Right ventricle myocardium superior (tissue), 1 donor: Measurements from ENCODE around the gene WDR91. TPM values are rescaled to one million over a fixed set of nuclear protein-coding genes. Genes with fewer than 3 reads are reported as not detected.

Source experiments
- ATAC-seq: fragments of 200-7000 bp; cut with Tn5 transposase; one replicate; pipeline ENCODE4 v1.9.1; 2020; ENCODE audit warnings: mild to moderate bottlenecking; ENCODE audit not compliant: poor library complexity
- DNase-seq: peaks from one replicate; pipeline ENCODE4 v3.0.0-alpha.2; 2020
- intact Hi-C: fragments of 100-400 bp; cut with DNase I; formaldehyde crosslinking; loops from one replicate; pipeline ENCODE4 v1.11.2; 2022
- long read RNA-seq: library from polyadenylated mRNA; unstranded; transcript quantifications from one replicate; pipeline ENCODE4 v2.0.0, GENCODE V29; 2021
- total RNA-seq: library from RNA; stranded (reverse); fragmentation: NEBNext Ultra II Directional; extraction: Animal tissue kit (Norgen Biotek cat#: 25700); gene quantifications from one replicate; pipeline ENCODE4 v1.2.1, GENCODE V29; 2021
- donor health status: DM: no; HTN: yes; CAD: no; lungs with severe emphysema.

Gene WDR91
- total RNA-seq = 5.1 TPM
- long read RNA-seq, full-length matches to known transcripts = 8 of 14 reads
- long read RNA-seq, partial matches to known transcripts = 5 of 14 reads
- long read RNA-seq, other reads (novel, unspliced or antisense) = 1 of 14 reads

DNA sequence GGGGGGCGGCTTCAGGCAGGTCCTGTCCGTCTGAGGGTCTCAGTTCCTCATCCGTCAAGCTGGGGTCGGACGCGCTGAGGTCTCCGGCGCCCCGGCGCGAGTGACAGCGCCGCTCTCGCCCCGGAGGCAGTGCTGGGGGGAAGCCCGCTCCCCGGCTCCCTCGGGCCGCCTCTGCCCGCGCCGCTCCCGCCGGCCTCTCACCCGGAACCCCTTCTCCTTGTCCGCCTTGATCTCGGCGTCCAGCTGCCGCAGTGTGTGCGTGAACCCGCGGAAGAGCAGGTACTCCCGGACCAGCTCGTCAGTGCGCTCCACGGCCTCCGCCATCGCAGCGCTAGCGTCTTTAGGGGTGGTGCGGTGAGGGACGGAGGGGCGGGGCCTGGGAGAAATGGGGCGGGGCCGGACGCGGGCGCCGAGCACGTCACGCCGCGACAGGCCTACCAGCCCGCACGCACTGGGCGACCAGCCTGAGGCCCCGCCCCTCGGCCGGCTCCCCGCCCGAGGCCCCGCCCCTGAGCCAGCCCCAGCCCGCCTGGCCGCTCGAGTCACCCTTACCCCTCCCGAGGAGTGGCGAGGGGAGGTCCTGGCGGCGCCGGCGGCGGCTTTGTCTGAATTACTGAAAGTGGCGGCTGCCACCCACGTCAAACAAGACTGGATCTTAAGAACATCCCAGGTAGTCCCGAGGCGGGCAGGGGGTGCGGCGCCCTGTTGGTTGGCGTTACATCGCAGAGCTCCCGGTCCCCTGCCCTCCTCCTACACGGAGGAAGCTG, at the start of gene WDR91:
TSS of gene WDR91 (minus strand) at position 348 of the 767 bp plus-strand sequence. CDS start at position 324, 24 bp downstream.
- intact Hi-C loops = no loop called here
- peak; percentile 98 for ATAC-seq
- peak; percentile 97 for DNase-seq

DNA sequence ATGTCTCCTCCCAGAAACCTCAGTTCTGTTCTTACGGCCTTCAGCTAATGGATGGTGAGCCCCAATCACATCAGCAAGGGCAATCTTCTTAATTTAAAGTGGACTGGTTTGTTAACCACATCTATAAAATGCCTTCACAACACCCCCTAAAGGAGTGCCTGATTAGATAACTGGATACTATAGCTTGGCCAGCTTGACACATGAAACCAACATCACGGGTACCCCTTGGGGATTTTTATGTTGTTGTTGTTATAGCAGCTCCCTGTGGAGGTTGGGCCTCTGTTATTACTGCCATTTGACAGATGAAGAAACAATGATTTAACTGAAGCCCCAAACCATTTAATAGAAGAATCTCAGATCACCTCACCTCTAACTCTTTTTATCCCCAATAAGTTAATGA, 49.1 kb upstream of the WDR91 start:
- intact Hi-C loops = no loop called here
- ATAC-seq (peak; percentile 18), DNase-seq (no peak)

DNA sequence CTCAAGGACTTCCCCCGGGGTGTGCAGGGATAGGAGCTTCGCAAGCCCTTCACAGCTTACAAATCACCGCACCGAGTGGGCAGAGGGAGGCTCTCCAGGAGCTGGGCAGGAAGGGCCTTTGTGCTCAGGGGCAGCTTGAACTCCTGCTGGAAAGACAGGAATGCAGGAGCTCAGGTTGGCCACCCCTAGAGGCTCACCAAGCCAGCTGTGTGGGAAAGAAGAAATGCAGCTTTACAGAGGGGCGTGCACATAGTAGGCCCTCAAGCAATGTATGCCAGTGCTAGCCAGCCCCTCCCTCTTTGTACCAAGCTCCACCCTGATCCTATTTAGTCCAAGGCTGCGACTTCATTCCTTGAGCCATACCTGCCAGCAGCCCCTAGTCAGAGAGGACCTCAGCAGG, 48.4 kb upstream of the WDR91 start:
- intact Hi-C loops = no loop called here
- ATAC-seq (no peak), DNase-seq (no peak)

DNA sequence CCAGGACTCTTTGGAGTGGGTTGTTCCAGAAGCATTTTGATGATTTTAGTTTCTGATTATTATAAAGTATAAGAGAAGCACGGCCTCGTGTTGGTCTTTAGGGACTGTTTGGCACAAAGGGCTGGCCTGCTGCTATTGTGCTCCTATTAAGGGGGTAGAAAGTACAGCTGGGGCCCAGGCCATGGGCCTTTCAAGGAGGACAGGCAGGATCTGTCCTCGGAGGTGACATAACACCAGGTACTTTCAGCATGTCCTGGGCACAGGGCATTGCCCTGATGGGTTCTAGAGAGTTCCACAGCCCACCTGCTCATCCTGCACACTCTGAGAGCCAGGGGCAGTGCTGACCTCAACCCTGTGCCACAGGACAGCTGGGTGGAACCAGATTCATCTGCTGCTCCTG, 47.3 kb upstream of the WDR91 start:
- DNase-seq = no peak

DNA sequence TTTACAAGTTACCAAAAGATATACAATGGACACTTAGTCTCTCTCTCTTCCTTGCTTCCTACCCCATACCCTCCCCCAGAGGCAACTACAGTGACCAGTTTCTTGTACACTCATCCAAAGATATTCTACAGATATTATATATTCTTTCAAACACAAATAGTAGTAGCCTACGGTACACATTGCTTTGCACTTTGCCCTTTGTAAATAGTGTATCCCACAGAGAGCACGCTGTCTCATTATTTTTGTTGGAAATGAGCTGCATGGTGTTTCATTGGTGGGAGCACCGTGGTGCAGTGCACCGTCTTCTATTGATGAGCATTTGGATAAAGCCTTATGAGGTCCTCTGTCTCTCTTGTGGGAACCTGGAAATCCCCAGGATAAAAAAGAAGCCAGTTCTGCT, 46.5 kb upstream of the WDR91 start:
- intact Hi-C loops = no loop called here
- ATAC-seq (no peak), DNase-seq (no peak)

More for the DNA sequence above, 47.3 kb upstream of the WDR91 start:
- intact Hi-C loops = no loop called here
- ATAC-seq = no peak

DNA sequence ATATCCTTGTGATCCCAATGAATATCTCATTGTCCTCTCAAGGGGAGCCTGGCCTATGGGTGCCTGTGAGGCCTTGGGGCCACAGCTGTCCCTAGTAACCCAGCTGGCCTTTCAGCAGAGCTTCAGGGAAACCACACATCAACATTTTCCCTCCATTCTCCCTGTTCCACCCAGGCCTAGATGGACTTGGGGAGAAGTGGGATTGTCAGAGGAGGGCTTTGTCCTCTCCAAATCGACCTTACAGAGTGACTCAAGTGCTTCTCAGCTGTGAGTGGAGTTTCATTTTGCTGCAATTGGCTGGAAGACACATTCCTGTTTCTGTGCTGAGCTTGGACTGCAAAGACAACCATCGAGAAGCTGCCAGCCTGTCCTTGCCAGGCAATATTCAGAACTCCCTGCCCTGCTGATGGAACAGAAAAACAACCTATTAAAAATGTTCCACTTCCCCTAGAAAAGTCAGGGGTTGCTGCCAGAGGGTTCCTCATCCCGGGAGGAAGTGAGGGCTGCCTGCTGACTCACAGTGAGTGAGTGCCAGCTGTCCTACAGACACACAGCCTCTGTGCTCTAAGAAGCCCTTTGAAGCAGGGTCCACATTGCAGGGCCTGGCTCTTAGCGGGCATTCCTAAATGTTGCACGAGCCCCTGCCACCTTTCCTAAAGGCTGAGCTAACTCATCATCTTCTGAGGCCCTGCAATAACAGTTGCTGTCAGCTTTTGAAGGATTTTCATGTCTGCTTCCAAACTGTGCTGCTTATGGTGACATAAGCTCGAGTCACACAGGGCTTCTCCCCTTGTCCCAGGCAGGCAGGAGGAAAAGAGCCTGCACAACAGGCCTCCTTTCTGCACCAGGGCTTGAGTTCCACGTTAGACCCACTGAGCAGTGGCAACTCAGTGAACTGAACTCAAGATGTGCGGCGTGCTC, 42.8 kb upstream of the WDR91 start:
- intact Hi-C loops = no loop called here
- DNase-seq (peak; percentile 80), ATAC-seq (peak; percentile 89)

DNA sequence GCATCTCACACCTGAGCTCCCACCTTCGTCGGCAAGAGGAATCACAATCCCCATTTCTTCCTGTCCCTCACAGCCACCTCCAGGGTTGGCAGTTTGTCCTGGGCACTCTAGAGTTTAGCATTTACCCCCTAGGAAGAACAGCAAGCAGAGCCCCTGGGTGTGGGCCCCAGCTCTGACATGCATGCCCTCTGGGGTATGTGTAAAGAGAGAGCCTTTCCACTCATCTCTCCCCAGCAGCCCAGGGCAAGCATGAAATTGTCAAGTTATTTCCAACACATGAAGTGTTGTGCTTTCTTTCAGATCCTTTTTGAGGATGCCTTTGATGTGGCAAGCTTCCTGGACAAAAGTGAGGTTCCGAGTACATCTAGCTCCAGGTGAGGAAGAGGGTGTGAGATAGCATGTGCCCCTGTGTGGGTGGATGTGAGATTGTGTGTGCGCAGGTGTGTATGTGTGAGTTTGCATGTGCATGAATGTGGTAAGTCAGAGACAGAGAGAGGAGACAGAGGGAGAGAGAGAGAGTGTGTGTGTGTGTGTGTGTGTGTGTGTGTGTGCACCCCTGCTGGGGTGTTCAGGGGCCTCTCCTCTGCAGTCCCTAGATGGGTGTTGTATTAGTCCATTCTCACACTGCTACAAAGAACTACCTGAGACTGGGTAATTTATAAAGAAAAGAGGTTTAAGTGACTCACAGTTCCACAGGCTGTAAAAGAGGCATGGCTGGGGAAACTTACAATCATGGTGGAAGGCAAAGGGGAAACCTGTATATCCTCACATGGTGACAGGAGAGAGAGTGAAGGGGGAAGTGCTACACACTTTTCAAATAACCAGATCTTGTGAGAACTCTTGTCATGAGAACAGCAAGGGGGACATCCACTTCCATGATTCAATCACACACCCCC, 40.4 kb upstream of the WDR91 start:
- ATAC-seq (no peak), DNase-seq (no peak)
- intact Hi-C loops = no loop called here

DNA sequence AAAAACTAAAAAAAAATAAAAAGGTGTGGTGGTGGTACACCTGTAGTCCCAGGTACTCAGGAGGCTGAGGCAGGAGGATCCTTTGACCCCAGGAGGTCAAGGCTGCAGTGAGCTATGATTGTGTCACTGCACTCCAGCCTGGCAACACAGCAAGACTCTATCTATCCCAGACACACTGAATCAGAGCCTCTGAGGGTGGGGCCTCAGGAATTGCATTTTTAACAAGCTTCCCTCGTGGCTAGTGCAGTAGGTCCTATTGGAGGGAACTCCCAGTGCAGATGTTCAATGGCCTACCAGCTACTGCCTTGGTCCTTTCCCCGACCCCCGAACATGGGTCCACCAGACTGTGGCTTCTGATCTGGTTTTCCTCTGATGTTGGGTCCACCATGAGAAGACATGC, 37.2 kb upstream of the WDR91 start:
- DNase-seq = no peak
- intact Hi-C loops = no loop called here

DNA sequence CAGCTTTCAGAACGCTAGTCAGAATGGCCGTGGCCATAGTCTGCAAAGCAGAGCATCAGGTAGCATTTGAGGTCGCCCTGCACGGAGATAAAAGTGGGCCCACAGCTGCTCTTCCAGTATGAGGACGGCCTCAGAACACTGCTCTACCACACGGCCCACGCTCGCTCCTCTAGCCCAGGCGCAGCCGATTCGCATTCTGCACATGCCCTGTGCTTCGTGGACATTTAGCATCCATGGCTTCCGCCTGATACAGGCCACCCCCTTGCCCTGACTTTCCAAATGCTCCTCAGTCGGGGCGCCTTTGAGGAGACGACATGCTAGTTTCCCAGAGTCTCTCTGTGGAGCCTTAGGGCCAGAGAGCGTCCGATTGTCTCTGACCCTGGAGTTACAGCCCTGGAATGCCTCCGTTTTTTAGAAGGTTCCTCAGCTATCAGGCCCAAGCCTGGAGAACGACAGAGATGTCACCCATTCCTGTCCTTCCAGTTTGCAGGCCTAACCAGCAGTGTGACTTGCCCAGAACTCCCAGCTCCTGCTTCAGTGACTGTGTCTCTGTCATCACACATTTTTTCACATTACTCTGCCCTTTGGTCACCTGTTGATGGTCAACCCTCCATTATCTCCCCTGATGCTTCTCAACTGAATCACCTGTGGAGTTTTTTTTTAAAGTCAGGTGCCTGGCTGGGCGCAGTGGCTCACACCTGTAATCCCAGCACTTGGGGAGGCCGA, 36.6 kb upstream of the WDR91 start:
- intact Hi-C loops = no loop called here
- no peak for DNase-seq
- ATAC-seq = no peak

More for the DNA sequence above, 37.2 kb upstream of the WDR91 start:
- no peak for ATAC-seq

DNA sequence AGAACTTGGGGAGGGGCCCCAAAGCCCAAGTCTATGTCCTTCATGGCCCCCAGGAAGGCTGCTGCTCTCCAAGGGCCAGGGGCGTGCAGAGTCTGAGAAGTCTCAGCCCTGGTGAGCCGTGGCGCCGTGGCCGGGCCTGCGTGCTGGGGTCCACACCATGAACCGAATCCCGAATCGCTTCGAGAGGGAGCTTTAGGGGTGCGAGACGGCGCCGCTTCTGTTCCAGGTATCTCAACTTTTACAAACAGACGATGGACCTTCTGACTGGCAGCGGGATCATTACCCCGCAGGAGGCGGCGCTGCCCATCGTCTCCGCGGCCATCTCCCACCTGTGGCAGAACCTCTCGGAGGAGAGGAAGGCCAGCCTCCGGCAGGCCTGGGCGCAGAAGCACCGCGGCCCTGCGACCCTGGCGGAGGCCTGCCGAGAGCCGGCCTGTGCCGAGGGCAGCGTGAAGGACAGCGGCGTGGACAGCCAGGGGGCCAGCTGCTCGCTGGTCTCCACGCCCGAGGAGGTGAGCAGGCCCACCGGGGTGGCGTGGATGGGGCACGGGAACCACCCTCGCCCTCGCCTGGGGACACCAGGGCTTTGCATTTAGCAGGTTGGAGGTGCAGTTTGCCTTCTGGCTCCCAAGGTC, 35.0 kb upstream of the WDR91 start:
- intact Hi-C loops = no loop called here
- ATAC-seq = no peak
- DNase-seq = no peak

DNA sequence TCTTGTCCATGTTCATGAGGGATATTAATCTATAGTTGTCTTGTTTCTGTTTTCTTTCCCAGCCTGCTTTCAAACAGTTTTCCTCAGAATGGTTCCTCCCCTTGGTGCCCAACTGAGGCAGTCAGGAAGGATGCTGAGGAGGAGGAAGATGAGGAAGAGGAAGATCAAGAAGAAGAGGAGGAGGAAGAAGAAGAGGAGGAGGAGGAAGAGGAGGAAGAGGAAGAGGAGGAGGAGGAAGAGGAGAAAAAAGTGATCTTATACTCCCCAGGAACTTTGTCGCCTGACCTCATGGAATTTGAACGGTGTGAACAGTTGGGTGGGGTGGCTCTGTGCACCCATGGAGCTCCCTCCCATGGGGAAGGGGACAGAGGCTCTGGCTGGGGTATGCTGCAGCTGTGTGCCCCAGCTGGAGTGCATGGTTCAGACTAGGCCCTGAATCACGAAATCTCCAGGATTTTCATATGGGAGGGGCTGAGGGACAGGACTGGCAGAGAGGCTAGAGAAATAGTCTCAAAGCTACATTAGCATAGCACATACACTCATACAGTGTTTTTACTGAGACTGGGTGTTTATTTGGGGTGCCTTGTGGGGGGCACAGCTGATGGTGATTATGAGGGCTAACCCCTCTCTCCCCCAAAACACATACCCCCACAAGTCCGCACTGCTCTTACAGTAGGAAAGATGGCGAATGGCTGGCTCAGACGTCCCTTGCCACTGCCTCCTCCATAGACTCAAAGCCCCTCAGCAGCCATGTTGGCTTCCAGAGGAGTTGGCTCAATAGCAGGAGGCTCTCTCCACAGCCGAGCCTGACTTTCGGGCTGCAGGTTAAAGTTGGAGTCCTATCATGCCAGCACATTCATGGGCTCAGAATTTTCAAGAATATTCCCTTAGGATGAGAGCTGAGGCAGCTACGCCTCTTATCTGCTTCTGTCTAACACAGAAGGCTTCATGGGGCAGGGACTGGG, 34.2 kb upstream of the WDR91 start:
- ATAC-seq = no peak
- DNase-seq = no peak
- intact Hi-C loops = no loop called here

DNA sequence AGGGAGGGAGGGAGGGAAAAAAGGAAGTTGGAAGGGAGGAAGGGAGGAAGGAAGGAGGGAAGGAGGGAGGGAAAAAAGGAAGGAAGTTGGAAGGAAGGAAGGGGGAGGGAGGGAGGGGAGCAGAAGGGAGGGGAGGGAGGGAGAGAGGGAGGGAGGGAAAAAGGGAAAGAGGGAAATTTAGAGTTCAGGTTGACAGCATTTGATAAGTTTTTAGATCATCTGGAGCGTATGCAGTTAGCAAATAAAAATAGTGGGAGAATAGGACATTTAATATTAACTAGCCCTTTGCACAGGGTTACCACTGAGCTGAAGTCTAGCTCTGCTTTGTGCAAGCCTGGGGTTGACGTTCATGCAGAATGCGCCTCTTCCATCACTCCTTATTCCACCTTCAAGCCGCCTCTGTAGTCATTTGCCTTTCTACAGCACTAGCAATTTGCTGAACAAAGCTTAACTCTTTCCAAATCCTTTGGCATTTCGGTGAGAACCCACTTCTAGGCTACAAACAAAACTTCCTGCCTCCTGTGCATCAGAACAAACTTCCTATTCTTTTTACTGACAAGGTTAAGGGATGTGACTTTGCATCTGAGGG, 30.9 kb upstream of the WDR91 start:
- DNase-seq = no peak
- ATAC-seq = no peak
- intact Hi-C loops = no loop called here

DNA sequence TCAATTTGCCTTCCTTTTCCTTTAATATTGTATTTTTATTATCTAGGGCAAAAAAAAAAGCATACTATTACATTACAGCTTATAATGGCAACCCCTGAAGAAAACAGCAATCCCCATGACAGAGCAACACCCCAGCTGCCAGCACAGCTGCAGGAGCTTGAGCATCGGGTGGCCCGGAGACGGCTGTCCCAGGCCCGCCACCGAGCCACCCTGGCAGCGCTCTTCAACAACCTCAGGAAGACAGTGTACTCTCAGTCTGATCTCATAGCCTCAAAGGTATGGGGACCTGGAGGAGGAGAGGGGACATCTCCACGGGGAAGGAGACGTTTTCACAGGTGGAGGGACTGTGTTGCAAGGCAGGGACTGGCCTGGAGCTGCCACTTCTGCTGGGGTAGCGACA, 29.1 kb upstream of the WDR91 start:
- DNase-seq (no peak), ATAC-seq (no peak)
- intact Hi-C loops = no loop called here

DNA sequence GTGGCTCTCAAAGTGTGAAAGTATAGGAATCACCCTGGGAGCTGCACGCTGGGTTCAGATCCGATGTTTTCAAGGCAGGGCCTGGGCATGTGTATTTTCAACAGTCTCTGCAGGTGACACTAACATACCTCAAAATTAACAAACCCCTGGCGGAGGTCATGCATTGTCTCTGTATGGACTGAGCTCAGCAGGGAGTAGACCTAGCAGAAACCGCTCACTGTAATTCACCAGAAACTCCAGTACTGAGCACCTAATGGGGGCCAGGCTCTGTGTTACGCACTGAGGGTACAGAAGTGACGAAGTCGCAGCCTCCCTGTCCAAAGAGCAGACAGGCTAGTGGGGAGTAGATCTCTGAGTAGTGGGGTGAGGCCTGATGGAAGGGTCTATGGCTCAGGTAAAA, 27.9 kb upstream of the WDR91 start:
- intact Hi-C loops = no loop called here
- DNase-seq = no peak
- no peak for ATAC-seq

DNA sequence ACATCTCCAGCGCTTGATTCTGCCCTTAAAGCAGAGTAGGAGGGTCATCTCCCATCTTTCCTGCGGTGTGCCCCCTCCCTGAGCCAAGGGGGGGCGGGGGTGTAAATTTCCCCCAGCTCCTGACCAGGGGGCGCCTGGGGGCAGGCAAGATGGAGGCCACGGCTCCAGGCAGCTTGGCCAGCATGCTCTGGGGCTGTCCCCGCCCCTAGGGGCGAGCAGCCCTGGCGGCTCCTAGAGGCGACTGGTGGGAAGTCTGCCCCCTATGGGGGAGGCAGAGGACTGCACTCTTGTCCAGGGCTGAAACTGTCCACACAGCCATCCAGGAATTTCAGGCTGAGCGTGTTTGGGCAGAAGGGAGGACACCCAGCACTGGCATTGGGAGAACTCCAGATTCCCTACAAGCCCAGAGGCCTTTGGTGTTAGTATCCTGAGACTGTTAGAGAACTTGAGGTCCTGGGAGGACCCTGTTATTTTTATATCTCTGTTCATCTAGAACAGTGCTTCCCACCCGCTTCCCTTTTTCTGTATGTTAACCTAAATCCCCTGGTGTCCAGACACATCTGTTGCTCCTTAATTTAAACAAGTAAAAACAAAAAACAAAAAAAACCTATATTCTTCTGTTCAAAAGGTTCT, 26.9 kb upstream of the WDR91 start:
- ATAC-seq = no peak

DNA sequence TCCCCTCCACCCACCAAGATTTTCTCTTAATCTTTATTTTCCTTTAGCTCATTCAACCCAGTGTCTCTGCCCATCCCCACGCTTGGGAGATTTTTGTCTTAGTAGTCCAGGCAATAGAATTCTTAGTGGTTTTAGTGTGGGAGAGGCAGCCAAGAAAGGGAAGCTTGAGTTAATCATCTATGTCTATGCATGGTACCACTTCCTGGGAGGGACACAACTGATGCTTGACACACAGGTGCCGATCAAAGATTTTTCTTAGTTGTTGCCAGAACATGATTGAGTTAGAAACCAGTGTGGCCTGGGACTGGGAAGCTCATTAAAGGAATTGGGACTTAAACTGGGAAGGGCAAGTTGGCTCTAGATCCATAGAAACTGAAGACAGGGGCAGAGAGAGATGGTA, 25.4 kb upstream of the WDR91 start:
- ATAC-seq (no peak), DNase-seq (no peak)
- intact Hi-C loops = no loop called here

More for the DNA sequence above, 26.9 kb upstream of the WDR91 start:
- DNase-seq = no peak
- intact Hi-C loops = no loop called here
